Hepatocyte (in vitro differentiated cells): ENCODE measurements around the gene DNMT1.

Experiments
- EZH2 ChIP-seq: fragments of 200-600 bp; sonication (generic); IDR thresholded peaks from 2 replicates; pipeline ENCODE4 v1.6.1; 2016; ENCODE audit warnings: antibody characterized with exemption, mild to moderate bottlenecking, borderline replicate concordance
- TF ChIP-seq, protein P1 (sequence below): fragments of 200-600 bp; sonication (generic); IDR thresholded peaks from 2 replicates; pipeline ENCODE4 v1.5.1; 2016; ENCODE audit warnings: antibody characterized with exemption, mild to moderate bottlenecking; ENCODE audit not compliant: poor library complexity

DNA sequence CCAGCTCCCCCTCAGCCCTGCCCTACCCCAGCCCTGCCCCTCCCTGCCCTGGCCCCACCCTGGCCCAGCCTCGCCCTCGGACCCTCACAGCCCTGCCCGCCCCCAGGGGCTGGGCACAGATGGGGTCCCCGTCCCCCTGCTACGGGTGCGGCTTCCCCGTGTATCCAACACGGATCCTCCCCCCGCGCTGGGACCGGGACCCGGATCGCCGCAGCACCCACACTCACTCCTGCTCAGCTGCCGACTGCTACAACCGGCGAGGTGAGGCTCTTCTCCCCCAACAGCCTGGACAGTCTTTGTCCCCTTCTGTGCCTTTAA lies 103.4 kb downstream of the DNMT1 start:
- no peak for TF ChIP-seq EZH2
- TF ChIP-seq, protein P1, sequence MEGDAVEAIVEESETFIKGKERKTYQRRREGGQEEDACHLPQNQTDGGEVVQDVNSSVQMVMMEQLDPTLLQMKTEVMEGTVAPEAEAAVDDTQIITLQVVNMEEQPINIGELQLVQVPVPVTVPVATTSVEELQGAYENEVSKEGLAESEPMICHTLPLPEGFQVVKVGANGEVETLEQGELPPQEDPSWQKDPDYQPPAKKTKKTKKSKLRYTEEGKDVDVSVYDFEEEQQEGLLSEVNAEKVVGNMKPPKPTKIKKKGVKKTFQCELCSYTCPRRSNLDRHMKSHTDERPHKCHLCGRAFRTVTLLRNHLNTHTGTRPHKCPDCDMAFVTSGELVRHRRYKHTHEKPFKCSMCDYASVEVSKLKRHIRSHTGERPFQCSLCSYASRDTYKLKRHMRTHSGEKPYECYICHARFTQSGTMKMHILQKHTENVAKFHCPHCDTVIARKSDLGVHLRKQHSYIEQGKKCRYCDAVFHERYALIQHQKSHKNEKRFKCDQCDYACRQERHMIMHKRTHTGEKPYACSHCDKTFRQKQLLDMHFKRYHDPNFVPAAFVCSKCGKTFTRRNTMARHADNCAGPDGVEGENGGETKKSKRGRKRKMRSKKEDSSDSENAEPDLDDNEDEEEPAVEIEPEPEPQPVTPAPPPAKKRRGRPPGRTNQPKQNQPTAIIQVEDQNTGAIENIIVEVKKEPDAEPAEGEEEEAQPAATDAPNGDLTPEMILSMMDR = no peak
